GM18873 (cell line): Measurements from ENCODE around the gene TNFSF15.
"Not testable (repeated sequence)": the region's sequence is repeated elsewhere in the genome, so short reads cannot be mapped to it uniquely, and the experiment has no call there.

Source experiments
- ATAC-seq: cut with Tn5 transposase; IDR thresholded peaks from one replicate; pipeline ENCODE4 v1.9.1; 2021; ENCODE audit warnings: mild to moderate bottlenecking, moderate library complexity, moderate number of reproducible peaks; ENCODE audit not compliant: unreplicated experiment, low FRiP score

Gene TNFSF15

GRCh38 chr9:114757984-114758383 is 47.9 kb downstream of the TNFSF15 start:
- no peak for ATAC-seq

GRCh38 chr9:114757395-114757794 is 48.4 kb downstream of the TNFSF15 start:
- ATAC-seq: no peak

- ATAC-seq: no peak
Observed at GRCh38 chr9:114756920-114757319, 48.9 kb downstream of the TNFSF15 start.

GRCh38 chr9:114754581-114754980 is 51.3 kb downstream of the TNFSF15 start:
- no peak for ATAC-seq

- no peak for ATAC-seq
Observed at GRCh38 chr9:114746591-114747346, 59.1 kb downstream of the TNFSF15 start.

GRCh38 chr9:114745879-114746550 is 59.8 kb downstream of the TNFSF15 start:
- no peak for ATAC-seq

GRCh38 chr9:114745108-114745848 is 60.6 kb downstream of the TNFSF15 start:
- ATAC-seq: no peak

GRCh38 chr9:114743446-114743845 is 62.4 kb downstream of the TNFSF15 start:
- ATAC-seq: no peak

GRCh38 chr9:114742947-114743346 is 62.9 kb downstream of the TNFSF15 start:
- no peak for ATAC-seq

GRCh38 chr9:114741521-114741920 is 64.3 kb downstream of the TNFSF15 start:
- ATAC-seq: not testable (repeated sequence)

- no peak for ATAC-seq
Observed at GRCh38 chr9:114738581-114739316, 67.1 kb downstream of the TNFSF15 start.

- ATAC-seq: no peak
Observed at GRCh38 chr9:114737847-114738246, 68.0 kb downstream of the TNFSF15 start.

GRCh38 chr9:114737118-114737517 is 68.7 kb downstream of the TNFSF15 start:
- ATAC-seq: no peak

GRCh38 chr9:114735704-114736103 is 70.1 kb downstream of the TNFSF15 start:
- ATAC-seq: no peak

GRCh38 chr9:114735139-114735538 is 70.7 kb downstream of the TNFSF15 start:
- ATAC-seq: not testable (repeated sequence)
